Gastrocnemius medialis (tissue), 4 donors: ENCODE measurements around the gene PHACTR1. TPM values are rescaled to one million over a fixed set of nuclear protein-coding genes. Genes with fewer than 3 reads are reported as not detected.

Experiments used
- ATAC-seq, 2 donors: fragments of 150-250 bp; one replicate each; pipeline ENCODE4 v1.9.1; 2016
- DNase-seq, 2 donors: peaks; one replicate each; pipeline ENCODE4 v3.0.0-alpha.2; 2019
- H3K27ac ChIP-seq, 4 donors: fragments of 200-600 bp; sonication (generic); 1 replicate in 1 of 4; 2 replicates in 3 of 4; pipeline ENCODE4 v1.5.1; 2016 to 2018; ENCODE audit warnings: mild to moderate bottlenecking in 2 of 4, moderate library complexity in 1 of 4
- H3K27me3 ChIP-seq, 3 donors: fragments of 200-600 bp; sonication (generic) in 2 of 3; 1 replicate in 1 of 3; 2 replicates in 2 of 3; pipeline versions ENCODE4 v1.5.1 to v1.6.0; 2016 to 2019; ENCODE audit warnings: mild to moderate bottlenecking in 1 of 3, moderate library complexity in 1 of 3
- H3K36me3 ChIP-seq, 2 donors: fragments of 200-600 bp; sonication (generic) in 1 of 2; one replicate each; pipeline ENCODE4 v1.5.1; 2017 to 2018
- H3K4me1 ChIP-seq, 2 donors: fragments of 200-600 bp; sonication (generic) in 1 of 2; one replicate each; pipeline ENCODE4 v1.5.1; 2016 to 2017; ENCODE audit warnings: mild to moderate bottlenecking in 2 of 2
- H3K4me3 ChIP-seq, 4 donors: fragments of 200-600 bp; sonication (generic) in 3 of 4; 1 replicate in 1 of 4; 2 replicates in 3 of 4; pipeline ENCODE4 v1.5.1; 2016 to 2019; ENCODE audit warnings: mild to moderate bottlenecking in 2 of 4
- H3K9me3 ChIP-seq, 3 donors: fragments of 200-600 bp; sonication (generic) in 2 of 3; 1 replicate in 1 of 3; 2 replicates in 2 of 3; pipeline ENCODE4 v1.5.1; 2016 to 2019
- CTCF ChIP-seq, 5 experiments: fragments of 450-650 bp in 3 of 5; fragments of 200-600 bp in 2 of 5; sonication (generic) in 2 of 5; IDR thresholded peaks in 4 of 5; conservative IDR thresholded peaks in 1 of 5; 1 replicate in 4 of 5; 2 replicates in 1 of 5; pipeline ENCODE4 v1.5.1; 2016 to 2019; ENCODE audit warnings: antibody characterized with exemption in 5 of 5, mild to moderate bottlenecking in 3 of 5, moderate library complexity in 3 of 5
- POLR2A ChIP-seq, 2 donors: fragments of 450-650 bp; IDR thresholded peaks; one replicate each; pipeline ENCODE4 v1.6.1; 2017; ENCODE audit warnings: antibody characterized with exemption in 2 of 2, mild to moderate bottlenecking in 2 of 2, moderate library complexity in 2 of 2
- in situ Hi-C, 4 donors: fragments of 200-750 bp; cut with MboI; loops; one replicate each; pipeline versions ENCODE4 v1.15.0 to v1.8.0; 2017; ENCODE audit warnings: low sequenced_read_pairs in 4 of 4
- intact Hi-C: fragments of 100-400 bp; cut with DNase I; formaldehyde crosslinking; loops from one replicate; pipeline ENCODE4 v1.15.1; 2023; ENCODE audit warnings: low total_unique reads
- total RNA-seq, 4 donors: library from RNA; depleted of rRNA; stranded (reverse); fragments of >200 nt; gene quantifications; one replicate each; pipeline versions ENCODE4 v1.1.0 to v1.2.3, GENCODE V29; 2016

Gene PHACTR1
- total RNA-seq, 4 donors from 2014 or later, result 0.07 to 0.82 (median 0.21) TPM

GRCh38 chr6:12952318-12952717 is 235.8 kb downstream of the PHACTR1 start:
- ATAC-seq, result no peak
- peaks cover 0 to 10% (median 5%) of the 10 kb centered on the region in 3 donors for H3K27me3 ChIP-seq
- intact Hi-C loops, result loop anchor here (10.0 kb wide), 1 partner anchor 352 kb away; no protein-coding TSS in a partner anchor
- no peak overlapping the region for H3K4me3 ChIP-seq
- in situ Hi-C loops, result no loop called here
- H3K36me3 ChIP-seq, result no peaks in the 10 kb centered on the region
- no peak for TF ChIP-seq CTCF (IDR thresholded peaks at IDR 0.05 in 4 of 5, conservative IDR thresholded peaks at IDR 0.05 in 1 of 5)
- TF ChIP-seq POLR2A (IDR thresholded peaks at IDR 0.05), result no peak
- DNase-seq, result no peak
- no peaks in the 10 kb centered on the region for H3K9me3 ChIP-seq
- no peak overlapping the region for H3K27ac ChIP-seq
- no peaks in the 10 kb centered on the region for H3K4me1 ChIP-seq

GRCh38 chr6:12955956-12956355 is 239.4 kb downstream of the PHACTR1 start:
- DNase-seq (no peak), ATAC-seq (no peak)
- Histone ChIP-seq H3K4me3 (no peak overlapping the region), H3K27ac (no peak overlapping the region), H3K9me3 (no peaks in the 10 kb centered on the region), H3K36me3 (no peaks in the 10 kb centered on the region), H3K27me3 (peaks cover 0 to 18% (median 9%) of the 10 kb centered on the region in 3 donors), H3K4me1 (peaks cover 5% of the 10 kb centered on the region in 2 donors)
- TF ChIP-seq POLR2A (IDR thresholded peaks at IDR 0.05) (no peak), CTCF (IDR thresholded peaks at IDR 0.05 in 4 of 5, conservative IDR thresholded peaks at IDR 0.05 in 1 of 5) (no peak)
- intact Hi-C loops, result loop anchor here (10.0 kb wide), 1 partner anchor 349 kb away; no protein-coding TSS in a partner anchor
- in situ Hi-C loops, result no loop called here

GRCh38 chr6:12956991-12957320 is 240.4 kb downstream of the PHACTR1 start:
- intact Hi-C loops, result loop anchor here (10.0 kb wide), 1 partner anchor 348 kb away; no protein-coding TSS in a partner anchor

GRCh38 chr6:12957321-12958051 is 240.9 kb downstream of the PHACTR1 start:
- H3K36me3 ChIP-seq, result no peaks in the 10 kb centered on the region
- in situ Hi-C loops, result no loop called here
- TF ChIP-seq POLR2A (IDR thresholded peaks at IDR 0.05) (no peak), CTCF (IDR thresholded peaks at IDR 0.05 in 4 of 5, conservative IDR thresholded peaks at IDR 0.05 in 1 of 5) (no peak)
- H3K4me3 ChIP-seq, result peak overlapping the region; percentile 60 to 69 (median 63)
- peak overlapping the region; percentile 24 to 50 (median 45) for H3K27ac ChIP-seq
- H3K27me3 ChIP-seq, result peaks cover 0 to 18% (median 9%) of the 10 kb centered on the region in 3 donors
- intact Hi-C loops, result loop anchor here (10.0 kb wide), 1 partner anchor 347 kb away; no protein-coding TSS in a partner anchor
- H3K9me3 ChIP-seq, result no peaks in the 10 kb centered on the region
- ATAC-seq (peak; percentile 77 to 80), DNase-seq (no peak)
- peaks cover 5% of the 10 kb centered on the region in 2 donors for H3K4me1 ChIP-seq

More at GRCh38 chr6:12956991-12957320, 240.4 kb downstream of the PHACTR1 start:
- Histone ChIP-seq H3K4me1 (peaks cover 5% of the 10 kb centered on the region in 2 donors), H3K9me3 (no peaks in the 10 kb centered on the region), H3K4me3 (peak overlapping the region; percentile 60 to 69 (median 63)), H3K36me3 (no peaks in the 10 kb centered on the region), H3K27ac (peak overlapping the region in 2 of 4 donors; percentile 42 to 50), H3K27me3 (peaks cover 0 to 18% (median 9%) of the 10 kb centered on the region in 3 donors)
- TF ChIP-seq CTCF (IDR thresholded peaks at IDR 0.05 in 4 of 5, conservative IDR thresholded peaks at IDR 0.05 in 1 of 5) (no peak), POLR2A (IDR thresholded peaks at IDR 0.05) (no peak)
- no peak for ATAC-seq
- in situ Hi-C loops, result no loop called here
- no peak for DNase-seq
